Smooth muscle cell (in vitro differentiated cells): ENCODE data around the gene CAMSAP1. TPM values are rescaled to one million over a fixed set of nuclear protein-coding genes. Genes with fewer than 3 reads are reported as not detected.

Experiments
- DNase-seq: peaks from one replicate; lab custom pipeline; 2025; ENCODE audit not compliant: unreplicated experiment; lab: John Stamatoyannopoulos, UW
- H2AFZ ChIP-seq: fragments of 200-600 bp; sonication (generic); 2 replicates; pipeline ENCODE4 v1.6.0; 2016; ENCODE audit warnings: antibody characterized with exemption, low read depth, mild to moderate bottlenecking
- H3F3A ChIP-seq: fragments of 200-600 bp; sonication (generic); 2 replicates; pipeline ENCODE4 v1.6.0; 2017; ENCODE audit warnings: antibody characterized with exemption, low read depth
- H3K27ac ChIP-seq: fragments of 200-600 bp; sonication (generic); 2 replicates; pipeline ENCODE4 v1.5.1; 2016; ENCODE audit warnings: low read depth, mild to moderate bottlenecking
- H3K27me3 ChIP-seq: fragments of 200-600 bp; sonication (generic); 2 replicates; pipeline ENCODE4 v1.6.1; 2016; ENCODE audit warnings: low read depth, mild to moderate bottlenecking
- H3K36me3 ChIP-seq: fragments of 200-600 bp; sonication (generic); 2 replicates; pipeline ENCODE4 v1.5.1; 2016; ENCODE audit warnings: low read depth
- H3K4me1 ChIP-seq: fragments of 200-600 bp; sonication (generic); 2 replicates; pipeline ENCODE4 v1.5.1; 2016; ENCODE audit warnings: low read depth
- H3K4me2 ChIP-seq: fragments of 200-600 bp; sonication (generic); 2 replicates; pipeline ENCODE4 v1.6.0; 2016; ENCODE audit warnings: mild to moderate bottlenecking
- H3K4me3 ChIP-seq: fragments of 200-600 bp; sonication (generic); 2 replicates; pipeline ENCODE4 v1.5.1; 2016; ENCODE audit warnings: mild to moderate bottlenecking
- H3K79me2 ChIP-seq: fragments of 200-600 bp; sonication (generic); 2 replicates; pipeline ENCODE4 v1.6.0; 2016; ENCODE audit warnings: low read depth, mild to moderate bottlenecking
- H3K9ac ChIP-seq: fragments of 200-600 bp; sonication (generic); 2 replicates; pipeline ENCODE4 v1.6.0; 2016; ENCODE audit warnings: low read depth
- H3K9me3 ChIP-seq: fragments of 200-600 bp; sonication (generic); replicated peaks from 2 replicates; pipeline ENCODE4 v1.5.1; 2016; ENCODE audit warnings: low read depth
- H4K20me1 ChIP-seq: fragments of 200-600 bp; sonication (generic); 2 replicates; pipeline ENCODE4 v1.6.0; 2016; ENCODE audit warnings: low read depth
- CTCF ChIP-seq: fragments of 200-600 bp; sonication (generic); IDR thresholded peaks from 2 replicates; pipeline ENCODE4 v1.5.1; 2017; ENCODE audit warnings: borderline replicate concordance, mild to moderate bottlenecking, antibody characterized with exemption; ENCODE audit not compliant: insufficient read depth, poor library complexity, severe bottlenecking
- WGBS: methylation state at CpG from one replicate; pipeline ENCODE4 v1.1.7; 2016; ENCODE audit warnings: low lambda C conversion rate; 5-methylcytosine and 5-hydroxymethylcytosine counted together
- polyA plus RNA-seq: library from polyadenylated mRNA; unstranded; fragments of >200 nt; fragmentation: Nextera tagmentation; extraction: Ambion mirVana; gene quantifications from 2 replicates; pipeline ENCODE4 v1.2.1, GENCODE V29; 2016
- total RNA-seq: library from RNA; depleted of rRNA; stranded (reverse); fragments of >200 nt; gene quantifications from 2 replicates; pipeline ENCODE4 v1.2.3, GENCODE V29; 2014

Gene CAMSAP1
- total and polyA plus RNA-seq, 2 experiments from 2014 or later: 5.4 to 17.8 TPM

- Histone ChIP-seq H3K4me2 (no peak overlapping the region), H3K4me3 (no peak overlapping the region), H3F3A (no peaks in the 10 kb centered on the region), H3K27me3 (no peaks in the 10 kb centered on the region), H3K27ac (no peak overlapping the region), H3K9ac (no peak overlapping the region), H2AFZ (no peak overlapping the region), H4K20me1 (no peaks in the 10 kb centered on the region), H3K9me3 (no peaks in the 10 kb centered on the region), H3K36me3 (no peaks in the 10 kb centered on the region), H3K4me1 (no peaks in the 10 kb centered on the region), H3K79me2 (no peaks in the 10 kb centered on the region)
- TF ChIP-seq CTCF: no peak
- no peak for DNase-seq
- 96% methylated on average over 9 of the region's 10 CpGs for WGBS
Observed at GRCh38 chr9:135790356-135790755, 117.0 kb downstream of the CAMSAP1 start.

- no peaks in the 10 kb centered on the region for H3F3A ChIP-seq
- H3K27me3 ChIP-seq: no peaks in the 10 kb centered on the region
- no peak overlapping the region for H3K27ac ChIP-seq
- no peak overlapping the region for H2AFZ ChIP-seq
- no peak for TF ChIP-seq CTCF
- no peaks in the 10 kb centered on the region for H3K36me3 ChIP-seq
- H3K9ac ChIP-seq: no peak overlapping the region
- no peaks in the 10 kb centered on the region for H4K20me1 ChIP-seq
- no peak overlapping the region for H3K4me3 ChIP-seq
- 100% methylated on average over 9 of the region's 13 CpGs for WGBS
- H3K9me3 ChIP-seq: no peaks in the 10 kb centered on the region
- H3K4me2 ChIP-seq: no peak overlapping the region
- H3K4me1 ChIP-seq: no peaks in the 10 kb centered on the region
- no peak for DNase-seq
- H3K79me2 ChIP-seq: no peaks in the 10 kb centered on the region
Observed at GRCh38 chr9:135789838-135790291, 117.5 kb downstream of the CAMSAP1 start.

GRCh38 chr9:135788576-135789300 lies 118.6 kb downstream of the CAMSAP1 start:
- Histone ChIP-seq H3K27me3 (no peaks in the 10 kb centered on the region), H3K4me2 (no peak overlapping the region), H3K27ac (no peak overlapping the region), H3F3A (no peaks in the 10 kb centered on the region), H3K36me3 (no peaks in the 10 kb centered on the region), H3K4me1 (no peaks in the 10 kb centered on the region), H3K9ac (no peak overlapping the region), H3K9me3 (no peaks in the 10 kb centered on the region), H3K79me2 (no peaks in the 10 kb centered on the region), H2AFZ (no peak overlapping the region), H3K4me3 (no peak overlapping the region), H4K20me1 (no peaks in the 10 kb centered on the region)
- no peak for TF ChIP-seq CTCF
- 93% methylated on average over 36 of the region's 36 CpGs for WGBS
- no peak for DNase-seq
